ENCODE measurements around the gene OCLN. TPM values are rescaled to one million over a fixed set of nuclear protein-coding genes. Genes with fewer than 3 reads are reported as not detected.

OCLN gene
- total and polyA plus RNA-seq, 2 experiments from 2014 or later = 14.3 to 61.6 TPM

- Mint-ChIP-seq H3K27me3 (ENCODE audit: insufficient read depth, low read depth, poor library complexity) (peaks cover 7% of the 10 kb centered on the region), H3K4me3 (peak overlapping the region; percentile 91), H3K9me3 (no peaks in the 10 kb centered on the region), H3K36me3 (ENCODE audit: low read depth) (0 out of 3 replicates have a peak, but pooled peaks cover 3% of the 10 kb centered on the region), H3K27ac (no peak overlapping the region), H3K4me1 (peaks cover 30% of the 10 kb centered on the region)
- peak; percentile 11 for DNase-seq (ENCODE audit: low spot score)
- Histone ChIP-seq H3K27me3 (ENCODE audit: insufficient read depth) (peaks cover 17% of the 10 kb centered on the region; the same call in 1 of the 2 replicates), H2AFZ (no peak overlapping the region), H3K4me2 (peak overlapping the region; percentile 98), H3K4me3 (peak overlapping the region; percentile 96), H3K79me2 (replicated peaks; ENCODE audit: insufficient read depth) (peaks cover 58% of the 10 kb centered on the region), H3K4me1 (ENCODE audit: insufficient read depth) (peaks cover 28% of the 10 kb centered on the region), H3F3A (replicated peaks; ENCODE audit: low read depth) (peaks cover 3% of the 10 kb centered on the region; the same call in 1 of the 2 replicates), H3K36me3 (ENCODE audit: insufficient read depth) (no peaks in the 10 kb centered on the region), H3K9me2 (ENCODE audit: insufficient read depth) (no peaks in the 10 kb centered on the region), H3K27ac (ENCODE audit: low read depth) (no peak overlapping the region), H4K20me1 (replicated peaks; ENCODE audit: insufficient read depth) (peaks cover 27% of the 10 kb centered on the region)
- ATAC-seq = no peak
- TF ChIP-seq EZH2phosphoT487 (IDR thresholded peaks at IDR 0.05; ENCODE audit: unreplicated experiment) = no peak
- no peak for TF ChIP-seq JUNB (IDR thresholded peaks at IDR 0.05; ENCODE audit: unreplicated experiment)
- no peak for TF ChIP-seq STAT1 (IDR thresholded peaks at IDR 0.05; ENCODE audit: unreplicated experiment)
- no peak for TF ChIP-seq ETS1 (IDR thresholded peaks at IDR 0.05)
- TF ChIP-seq NANOG (IDR thresholded peaks at IDR 0.05; ENCODE audit: borderline replicate concordance) = no peak
- TF ChIP-seq ZNF331 (CRISPR knock-in tag; IDR thresholded peaks at IDR 0.05; ENCODE audit: low read depth) = no peak
- TF ChIP-seq ZNF462 (CRISPR knock-in tag; IDR thresholded peaks at IDR 0.05) = no peak
Observed at GRCh38 chr5:69494452-69494851, 1.9 kb downstream of the OCLN start.

Measured in GM23338 (cell line).